ENCODE data around the gene C1orf115. TPM values are rescaled to one million over a fixed set of nuclear protein-coding genes. Genes with fewer than 3 reads are reported as not detected.

C1orf115 gene, protein sequence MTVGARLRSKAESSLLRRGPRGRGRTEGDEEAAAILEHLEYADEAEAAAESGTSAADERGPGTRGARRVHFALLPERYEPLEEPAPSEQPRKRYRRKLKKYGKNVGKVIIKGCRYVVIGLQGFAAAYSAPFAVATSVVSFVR
- 0.11 TPM in 1 of 2 replicates, not detected in the other for total RNA-seq

DNA sequence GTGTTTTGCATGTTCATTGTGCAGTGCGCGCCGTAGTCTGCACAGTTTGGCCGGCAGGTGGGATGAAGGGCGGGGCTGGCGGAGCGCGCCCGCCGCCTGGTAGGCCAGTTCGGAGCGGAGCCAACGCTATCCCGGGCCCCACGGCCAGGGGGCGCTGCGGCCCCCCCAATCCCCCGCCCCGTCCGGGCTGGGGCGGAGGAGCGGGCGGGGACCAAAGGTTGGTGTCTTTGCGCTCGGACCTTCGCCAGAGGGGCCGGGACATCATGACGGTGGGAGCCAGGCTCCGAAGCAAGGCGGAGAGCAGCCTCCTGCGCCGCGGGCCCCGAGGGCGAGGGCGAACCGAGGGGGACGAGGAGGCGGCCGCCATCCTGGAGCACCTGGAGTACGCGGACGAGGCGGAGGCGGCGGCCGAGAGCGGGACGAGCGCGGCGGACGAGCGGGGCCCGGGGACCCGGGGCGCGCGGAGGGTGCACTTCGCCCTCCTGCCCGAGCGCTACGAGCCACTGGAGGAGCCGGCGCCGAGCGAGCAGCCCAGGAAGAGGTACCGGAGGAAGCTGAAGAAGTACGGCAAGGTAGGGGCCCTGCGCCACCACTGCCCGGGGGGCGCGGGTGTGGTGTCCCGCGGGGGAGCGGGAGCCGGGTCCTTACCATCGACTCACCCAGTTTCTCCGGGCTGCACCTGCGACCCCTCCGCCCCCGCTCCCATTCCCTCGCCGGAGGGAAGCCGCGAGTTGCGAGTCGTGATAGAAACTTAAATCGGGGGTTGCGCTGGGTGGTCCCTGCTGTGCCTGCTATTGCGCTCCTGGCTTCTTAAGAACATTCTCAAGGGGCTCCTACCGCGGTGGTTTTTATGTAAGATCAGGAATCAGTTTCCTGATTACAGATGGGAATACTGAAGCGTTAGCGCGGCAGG lies at the start of gene C1orf115:
Gene C1orf115, plus strand, starts transcription at position 224 of the 913 bp plus-strand sequence. Its CDS starts 40 bp downstream, at position 264.
- H3K27me3 Mint-ChIP-seq (ENCODE audit: low read depth) = peaks cover 27% of the 10 kb centered on the region
- peaks cover 4% of the 10 kb centered on the region for H3K4me1 Mint-ChIP-seq (ENCODE audit: low read depth)
- H3K4me3 Mint-ChIP-seq (ENCODE audit: low read depth) = peak within 1 kb of the TSS; percentile 77
- intact Hi-C loops (cut with micrococcal nuclease) = loop anchor here (1.0 to 10.0 kb wide), 3 partner anchors 42 to 166 kb away; partner anchors contain the start of gene MARK1
- H3K27ac Mint-ChIP-seq = no peak within 1 kb of the TSS
- no peaks in the 10 kb centered on the region for H3K36me3 Mint-ChIP-seq (ENCODE audit: low read depth)
- no peaks in the 10 kb centered on the region for H3K9me3 Mint-ChIP-seq
- peak; percentile 68 for DNase-seq (ENCODE audit: low spot score)

DNA sequence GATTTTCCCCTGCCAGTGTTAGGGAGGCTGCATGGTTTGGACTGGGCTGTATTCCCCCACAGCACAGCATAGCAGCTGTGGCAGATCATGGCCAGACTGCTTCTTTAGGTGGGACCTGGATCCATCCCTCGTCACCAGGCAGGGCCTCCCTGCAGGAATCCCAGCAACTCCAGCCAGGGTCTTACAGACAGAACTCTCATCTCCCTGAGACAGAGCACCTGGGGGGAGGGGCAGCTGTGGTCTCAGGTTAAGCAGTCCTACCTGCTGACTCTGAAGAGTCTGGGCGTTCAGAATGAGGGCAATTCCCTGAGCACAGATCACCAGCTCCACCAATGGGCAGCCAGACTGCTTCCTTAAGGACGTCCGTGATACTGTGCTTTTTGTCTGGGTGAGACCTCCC lies 47.9 kb upstream of the C1orf115 start:
- no peak for DNase-seq (ENCODE audit: low spot score)
- H3K4me1 Mint-ChIP-seq (ENCODE audit: low read depth) = no peaks in the 10 kb centered on the region
- H3K27me3 Mint-ChIP-seq (ENCODE audit: low read depth) = no peaks in the 10 kb centered on the region
- H3K4me3 Mint-ChIP-seq (ENCODE audit: low read depth) = no peak overlapping the region
- intact Hi-C loops (cut with micrococcal nuclease) = no loop called here
- no peaks in the 10 kb centered on the region for H3K9me3 Mint-ChIP-seq
- no peak overlapping the region for H3K27ac Mint-ChIP-seq
- H3K36me3 Mint-ChIP-seq (ENCODE audit: low read depth) = no peaks in the 10 kb centered on the region

DNA sequence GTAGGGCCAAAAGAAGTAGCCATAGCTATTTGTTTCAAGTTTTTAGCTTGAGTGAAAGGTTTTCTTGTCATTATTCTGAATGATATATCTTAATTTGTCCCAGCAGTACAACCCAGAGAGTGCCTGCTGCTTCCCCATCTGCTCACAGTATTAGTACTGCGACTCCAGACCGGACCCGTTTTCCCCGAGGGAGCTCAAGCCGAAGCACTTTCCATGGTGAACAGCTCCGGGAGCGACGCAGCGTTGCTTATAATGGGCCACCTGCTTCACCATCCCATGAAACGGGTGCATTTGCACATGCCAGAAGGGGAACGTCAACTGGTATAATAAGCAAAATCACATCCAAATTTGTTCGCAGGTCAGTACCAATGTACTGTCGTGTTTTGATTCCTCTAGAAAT lies 37.2 kb upstream of the C1orf115 start:
- intact Hi-C loops (cut with micrococcal nuclease) = no loop called here
- no peak overlapping the region for H3K4me3 Mint-ChIP-seq (ENCODE audit: low read depth)
- H3K27ac Mint-ChIP-seq = no peak overlapping the region
- no peak for DNase-seq (ENCODE audit: low spot score)
- no peaks in the 10 kb centered on the region for H3K36me3 Mint-ChIP-seq (ENCODE audit: low read depth)
- no peaks in the 10 kb centered on the region for H3K27me3 Mint-ChIP-seq (ENCODE audit: low read depth)
- H3K4me1 Mint-ChIP-seq (ENCODE audit: low read depth) = no peaks in the 10 kb centered on the region
- no peaks in the 10 kb centered on the region for H3K9me3 Mint-ChIP-seq

DNA sequence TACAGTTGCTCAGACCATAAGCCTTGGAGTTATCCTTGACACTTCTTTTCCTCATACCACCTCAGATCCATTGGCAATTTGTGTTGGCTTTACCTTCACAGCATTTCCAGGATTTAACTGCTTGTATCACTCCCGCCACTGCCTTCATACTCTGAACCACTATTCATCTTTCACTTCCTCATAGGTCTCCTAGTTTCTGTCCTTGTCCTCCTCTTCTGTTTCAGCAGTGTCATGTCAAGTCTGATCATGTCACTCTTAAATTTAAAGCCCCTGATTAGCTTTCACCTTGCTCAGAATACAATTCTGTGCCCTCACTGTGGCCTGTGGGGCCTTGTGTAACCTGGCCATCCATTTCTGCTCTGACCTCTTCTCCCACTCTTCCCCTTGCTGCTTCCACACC lies 34.7 kb upstream of the C1orf115 start:
- intact Hi-C loops (cut with micrococcal nuclease) = no loop called here
- DNase-seq (ENCODE audit: low spot score) = no peak
- Mint-ChIP-seq H3K4me1 (ENCODE audit: low read depth) (no peaks in the 10 kb centered on the region), H3K27ac (no peak overlapping the region), H3K4me3 (ENCODE audit: low read depth) (no peak overlapping the region), H3K36me3 (ENCODE audit: low read depth) (no peaks in the 10 kb centered on the region), H3K9me3 (no peaks in the 10 kb centered on the region), H3K27me3 (ENCODE audit: low read depth) (no peaks in the 10 kb centered on the region)

- H3K4me3 Mint-ChIP-seq (ENCODE audit: low read depth) = no peak overlapping the region
- intact Hi-C loops (cut with micrococcal nuclease) = no loop called here
- no peaks in the 10 kb centered on the region for H3K4me1 Mint-ChIP-seq (ENCODE audit: low read depth)
- H3K36me3 Mint-ChIP-seq (ENCODE audit: low read depth) = no peaks in the 10 kb centered on the region
- H3K9me3 Mint-ChIP-seq = no peaks in the 10 kb centered on the region
- H3K27ac Mint-ChIP-seq = no peak overlapping the region
- DNase-seq (ENCODE audit: low spot score) = no peak
- H3K27me3 Mint-ChIP-seq (ENCODE audit: low read depth) = no peaks in the 10 kb centered on the region
Measured at GRCh38 chr1:220655961-220656740, 34.0 kb upstream of the C1orf115 start.

- Mint-ChIP-seq H3K4me3 (ENCODE audit: low read depth) (no peak overlapping the region), H3K36me3 (ENCODE audit: low read depth) (no peaks in the 10 kb centered on the region), H3K4me1 (ENCODE audit: low read depth) (no peaks in the 10 kb centered on the region), H3K9me3 (no peaks in the 10 kb centered on the region), H3K27ac (no peak overlapping the region), H3K27me3 (ENCODE audit: low read depth) (peaks cover 4% of the 10 kb centered on the region)
- intact Hi-C loops (cut with micrococcal nuclease) = no loop called here
- no peak for DNase-seq (ENCODE audit: low spot score)
Measured at GRCh38 chr1:220666349-220666748, 23.8 kb upstream of the C1orf115 start.

- Mint-ChIP-seq H3K27ac (no peak overlapping the region), H3K4me3 (ENCODE audit: low read depth) (no peak overlapping the region), H3K36me3 (ENCODE audit: low read depth) (no peaks in the 10 kb centered on the region), H3K27me3 (ENCODE audit: low read depth) (peaks cover 6% of the 10 kb centered on the region), H3K9me3 (no peaks in the 10 kb centered on the region), H3K4me1 (ENCODE audit: low read depth) (no peaks in the 10 kb centered on the region)
- intact Hi-C loops (cut with micrococcal nuclease) = no loop called here
- no peak for DNase-seq (ENCODE audit: low spot score)
Measured at GRCh38 chr1:220669005-220669404, 21.2 kb upstream of the C1orf115 start.

DNA sequence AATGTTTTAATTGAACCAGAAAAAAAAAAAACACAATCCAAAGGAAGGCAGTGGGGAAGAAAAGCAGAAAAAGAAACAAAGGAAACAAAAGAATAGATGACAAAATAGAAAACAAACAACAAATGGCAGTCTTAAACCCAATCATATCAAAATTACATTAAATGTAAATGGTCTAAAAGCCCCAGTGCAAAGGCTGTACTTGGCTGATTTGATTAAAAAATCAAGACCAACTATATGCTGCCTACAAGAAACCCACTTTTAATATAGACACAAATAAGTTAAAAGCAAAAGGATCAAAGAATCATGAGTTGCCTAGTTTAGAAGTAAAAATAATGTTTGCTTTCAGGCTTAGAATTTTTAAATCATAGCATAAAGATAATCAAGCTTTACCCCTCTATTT lies 19.8 kb upstream of the C1orf115 start:
- intact Hi-C loops (cut with micrococcal nuclease) = no loop called here
- no peak overlapping the region for H3K4me3 Mint-ChIP-seq (ENCODE audit: low read depth)
- no peaks in the 10 kb centered on the region for H3K4me1 Mint-ChIP-seq (ENCODE audit: low read depth)
- no peak overlapping the region for H3K27ac Mint-ChIP-seq
- peaks cover 6% of the 10 kb centered on the region for H3K27me3 Mint-ChIP-seq (ENCODE audit: low read depth)
- no peaks in the 10 kb centered on the region for H3K36me3 Mint-ChIP-seq (ENCODE audit: low read depth)
- H3K9me3 Mint-ChIP-seq = no peaks in the 10 kb centered on the region
- DNase-seq (ENCODE audit: low spot score) = no peak

DNA sequence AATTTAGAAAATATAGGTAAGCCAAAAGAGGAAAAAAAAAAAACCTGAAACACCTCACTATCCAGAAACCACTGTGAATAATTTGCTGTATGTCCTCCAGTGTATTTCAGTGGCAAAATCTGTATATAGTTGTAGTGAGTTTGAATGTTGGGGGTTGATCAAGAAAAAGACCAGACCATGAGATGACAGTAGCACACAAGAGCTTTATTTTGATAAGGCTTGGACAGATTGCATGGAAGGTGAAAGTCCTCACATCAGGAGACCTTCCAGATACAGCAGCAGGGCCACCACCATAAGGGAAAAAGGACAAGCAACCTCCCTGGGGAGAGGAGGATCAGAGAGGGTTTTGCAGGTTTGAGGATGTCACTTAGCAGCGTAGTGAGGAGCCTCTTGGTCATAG lies 16.2 kb upstream of the C1orf115 start:
- intact Hi-C loops (cut with micrococcal nuclease) = no loop called here
- no peak for DNase-seq (ENCODE audit: low spot score)
- H3K4me3 Mint-ChIP-seq (ENCODE audit: low read depth) = no peak overlapping the region
- H3K27me3 Mint-ChIP-seq (ENCODE audit: low read depth) = peaks cover 6% of the 10 kb centered on the region
- no peaks in the 10 kb centered on the region for H3K9me3 Mint-ChIP-seq
- H3K27ac Mint-ChIP-seq = no peak overlapping the region
- H3K36me3 Mint-ChIP-seq (ENCODE audit: low read depth) = no peaks in the 10 kb centered on the region
- no peaks in the 10 kb centered on the region for H3K4me1 Mint-ChIP-seq (ENCODE audit: low read depth)

DNA sequence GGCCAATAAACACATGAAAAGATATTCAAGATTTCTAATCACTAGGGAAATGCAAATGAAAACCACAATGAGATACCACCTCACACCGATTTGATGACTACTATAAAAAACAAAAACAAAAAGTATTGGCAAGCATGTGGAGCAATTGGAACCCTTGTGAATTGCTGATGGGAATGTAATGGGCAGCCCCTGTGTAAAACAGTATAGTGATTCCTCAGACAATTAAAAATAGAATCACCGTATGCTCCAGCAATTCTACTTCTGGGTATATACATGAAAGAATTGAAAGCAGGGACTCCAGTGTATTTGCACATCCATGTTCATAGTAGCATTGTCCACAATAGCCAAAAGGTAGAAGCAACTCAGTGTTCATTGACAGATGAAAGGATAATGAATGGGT lies 12.9 kb upstream of the C1orf115 start:
- no peaks in the 10 kb centered on the region for H3K36me3 Mint-ChIP-seq (ENCODE audit: low read depth)
- no peak for DNase-seq (ENCODE audit: low spot score)
- intact Hi-C loops (cut with micrococcal nuclease) = no loop called here

GRCh38 chr1:220680085-220680687 lies 10.0 kb upstream of the C1orf115 start:
- no peak overlapping the region for H3K4me3 Mint-ChIP-seq (ENCODE audit: low read depth)
- no peak for DNase-seq (ENCODE audit: low spot score)
- H3K27ac Mint-ChIP-seq = no peak overlapping the region
- no peaks in the 10 kb centered on the region for H3K4me1 Mint-ChIP-seq (ENCODE audit: low read depth)
- H3K36me3 Mint-ChIP-seq (ENCODE audit: low read depth) = no peaks in the 10 kb centered on the region
- intact Hi-C loops (cut with micrococcal nuclease) = loop anchor here (2.0 kb wide), 1 partner anchor 53 kb away; no protein-coding TSS in a partner anchor
- H3K9me3 Mint-ChIP-seq = no peaks in the 10 kb centered on the region
- no peaks in the 10 kb centered on the region for H3K27me3 Mint-ChIP-seq (ENCODE audit: low read depth)

More for the DNA sequence above, 12.9 kb upstream of the C1orf115 start:
- Mint-ChIP-seq H3K27me3 (ENCODE audit: low read depth) (peaks cover 2% of the 10 kb centered on the region), H3K4me1 (ENCODE audit: low read depth) (no peaks in the 10 kb centered on the region), H3K27ac (no peak overlapping the region), H3K9me3 (no peaks in the 10 kb centered on the region), H3K4me3 (ENCODE audit: low read depth) (no peak overlapping the region)

DNA sequence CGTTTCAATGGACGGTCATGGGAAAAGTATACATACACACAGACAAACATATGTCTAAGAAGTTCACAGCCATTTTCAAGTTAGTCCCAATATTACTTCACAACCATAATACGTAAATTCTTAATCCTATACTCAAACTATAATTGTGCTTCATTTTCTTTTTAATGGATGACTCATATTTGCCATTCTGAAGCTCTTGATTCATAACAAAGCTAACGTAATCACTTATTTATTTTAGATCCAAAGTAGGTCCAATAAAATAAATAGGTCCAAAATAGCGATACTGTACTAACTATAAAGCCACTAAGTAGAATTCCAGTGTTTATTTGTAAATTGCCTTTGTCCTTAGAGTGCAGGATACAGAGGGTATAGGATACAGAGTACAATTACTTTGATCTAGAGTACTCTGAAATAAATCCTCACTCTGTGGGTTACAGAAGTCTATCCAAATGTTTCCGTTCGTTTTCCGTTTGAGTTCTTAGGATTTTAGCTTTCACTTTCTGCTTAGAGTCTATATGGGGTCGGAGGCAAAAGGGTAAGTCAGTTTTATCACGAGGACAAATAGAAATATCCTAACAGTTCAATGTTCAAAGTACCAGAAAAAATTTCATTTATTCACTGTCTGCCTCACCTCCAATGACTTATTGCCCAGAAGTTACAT lies 8.8 kb upstream of the C1orf115 start:
- Mint-ChIP-seq H3K4me3 (ENCODE audit: low read depth) (no peak overlapping the region), H3K36me3 (ENCODE audit: low read depth) (no peaks in the 10 kb centered on the region), H3K9me3 (no peaks in the 10 kb centered on the region), H3K27ac (no peak overlapping the region), H3K4me1 (ENCODE audit: low read depth) (no peaks in the 10 kb centered on the region), H3K27me3 (ENCODE audit: low read depth) (no peaks in the 10 kb centered on the region)
- no peak for DNase-seq (ENCODE audit: low spot score)
- intact Hi-C loops (cut with micrococcal nuclease) = loop anchor here (2.0 kb wide), 1 partner anchor 51 kb away; no protein-coding TSS in a partner anchor
